Endometrium (tissue), 2 donors: ENCODE results near the gene PCDHGA12.

Source experiments
- FAIRE-seq: peaks from 2 replicates; lab custom pipeline; 2012; peaks lifted over from hg19 to GRCh38; lab: Jason Lieb, UNC
- donor health status: control.
- donor health status: control.

The PCDHGA12 gene

DNA sequence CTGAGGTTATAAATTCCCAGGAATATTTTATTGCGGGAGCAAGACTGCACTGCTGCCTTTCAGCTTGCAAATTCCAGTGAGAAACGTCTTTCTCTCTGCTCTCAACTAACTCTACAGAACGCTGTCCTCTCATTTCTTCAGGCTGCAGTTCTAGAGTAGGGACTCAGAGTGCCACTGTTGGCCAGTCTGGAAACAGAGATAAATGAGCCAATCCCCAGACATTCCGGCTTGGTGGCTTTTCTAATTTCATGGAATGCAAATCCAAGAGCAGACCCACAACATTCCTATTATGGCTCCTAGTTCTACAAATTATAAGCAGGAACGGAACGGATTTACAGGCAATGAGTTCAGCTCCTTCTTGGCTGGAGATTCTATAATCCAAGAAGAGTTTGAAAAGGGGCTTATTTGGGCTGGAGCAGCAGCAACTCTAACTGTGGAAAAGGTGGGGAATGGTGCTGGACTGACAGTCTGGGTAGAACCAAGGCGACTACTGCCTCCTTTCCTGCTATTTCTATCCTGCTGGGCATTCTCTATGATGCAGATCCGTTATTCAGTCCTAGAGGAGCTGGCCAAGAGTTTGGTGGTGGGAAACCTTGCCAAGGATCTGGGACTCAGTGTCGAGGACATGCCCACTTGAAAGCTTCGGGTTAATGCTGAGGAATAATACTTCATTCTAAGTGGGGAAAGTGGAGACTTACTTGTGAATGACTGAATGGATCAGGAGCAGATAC is 9.3 kb downstream of the PCDHGA12 start:
- no peak for FAIRE-seq

DNA sequence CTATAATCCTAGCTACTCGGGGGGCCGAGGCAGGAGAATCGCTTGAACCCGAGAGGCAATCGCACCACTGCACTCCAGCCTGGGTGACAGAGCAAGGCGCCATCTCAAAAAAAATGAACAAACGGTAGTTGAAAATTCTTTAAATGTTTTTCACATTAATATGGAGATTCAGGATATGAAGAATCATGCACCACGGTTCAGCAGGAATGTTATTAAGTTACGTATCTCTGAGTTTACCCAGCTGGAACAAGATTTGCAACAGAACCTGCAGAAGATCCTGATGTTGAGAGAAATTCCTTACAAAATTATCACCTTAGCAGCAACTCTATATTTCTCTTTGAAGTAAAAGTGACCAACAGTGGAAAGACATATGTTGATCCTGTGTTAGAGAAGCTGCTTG is 10.0 kb downstream of the PCDHGA12 start:
- FAIRE-seq: no peak

DNA sequence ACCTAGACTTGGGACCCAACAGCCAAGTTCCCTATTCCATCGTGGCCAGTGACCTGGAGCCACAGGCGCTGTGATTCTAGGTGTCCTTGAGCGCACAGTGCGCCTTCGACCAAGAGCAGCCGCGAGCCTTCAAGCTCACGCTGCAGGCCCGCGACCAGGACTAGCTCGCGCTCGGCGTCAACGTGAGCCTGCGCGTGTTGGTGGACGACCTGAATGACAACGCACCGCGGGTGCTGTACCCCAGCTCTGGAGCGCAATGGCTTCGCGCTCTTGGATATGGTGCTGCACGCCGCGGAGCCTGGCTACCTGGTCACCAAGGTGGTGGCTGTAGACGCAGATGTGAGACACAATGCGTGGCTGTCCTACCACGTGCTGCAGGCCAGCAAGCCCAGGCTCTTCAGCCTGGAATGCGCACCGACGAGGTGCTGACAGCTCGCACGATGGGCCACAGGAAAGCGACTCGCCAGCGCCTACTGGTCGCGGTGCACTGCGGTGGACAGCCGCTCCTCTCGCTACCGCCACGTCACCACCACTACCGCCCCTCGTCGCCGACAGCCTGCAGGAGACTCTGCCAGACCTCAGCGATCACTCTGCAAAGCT is 11.4 kb downstream of the PCDHGA12 start:
- no peak for FAIRE-seq

DNA sequence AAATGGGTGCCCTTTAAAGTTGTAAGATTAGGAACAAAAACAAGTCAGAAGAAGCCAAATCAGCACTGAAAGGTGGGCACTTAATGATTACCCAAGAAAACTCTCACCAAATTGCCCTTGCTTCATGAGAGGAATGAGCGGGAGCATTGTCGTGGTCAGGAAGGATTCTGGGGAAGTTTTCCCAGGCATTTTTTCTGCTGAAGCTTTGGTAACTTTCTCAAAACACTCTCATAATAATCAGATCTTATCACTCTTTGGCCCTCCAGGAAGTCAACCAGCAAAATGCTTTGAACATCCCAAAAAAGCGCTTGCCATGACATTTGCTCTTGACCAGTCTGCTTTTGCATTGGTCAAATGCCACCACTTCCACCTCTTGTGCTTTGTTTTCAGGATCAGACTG is 35.0 kb downstream of the PCDHGA12 start:
- FAIRE-seq: no peak

DNA sequence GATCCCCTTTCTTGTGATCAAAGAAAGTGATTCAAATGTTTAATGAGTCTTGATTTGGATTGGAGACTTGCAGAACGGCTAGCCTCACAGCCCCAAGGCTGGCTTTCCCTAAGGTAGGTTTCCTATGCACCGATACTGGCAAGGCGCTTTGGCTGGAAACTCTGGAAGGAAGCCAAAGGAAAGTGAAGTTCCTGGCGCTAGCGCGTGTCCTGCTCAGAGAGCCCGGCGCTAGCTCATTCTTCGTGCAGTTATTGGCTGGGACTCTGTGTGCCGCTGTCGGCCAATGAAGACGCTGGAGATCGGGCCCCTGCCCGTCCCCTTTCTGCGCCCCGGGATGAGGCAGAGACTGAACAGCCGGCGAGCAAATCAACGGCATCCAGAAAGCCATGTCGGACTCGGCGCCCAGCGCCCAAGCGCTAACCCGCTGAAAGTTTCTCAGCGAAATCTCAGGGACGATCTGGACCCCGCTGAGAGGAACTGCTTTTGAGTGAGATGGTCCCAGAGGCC is 45.4 kb downstream of the PCDHGA12 start, which contains the start of gene PCDHGC3:
Gene PCDHGC3, plus strand, starts transcription at position 342 of the 507 bp plus-strand sequence. Its CDS starts 151 bp downstream, at position 493.
- FAIRE-seq: peak; percentile 90

DNA sequence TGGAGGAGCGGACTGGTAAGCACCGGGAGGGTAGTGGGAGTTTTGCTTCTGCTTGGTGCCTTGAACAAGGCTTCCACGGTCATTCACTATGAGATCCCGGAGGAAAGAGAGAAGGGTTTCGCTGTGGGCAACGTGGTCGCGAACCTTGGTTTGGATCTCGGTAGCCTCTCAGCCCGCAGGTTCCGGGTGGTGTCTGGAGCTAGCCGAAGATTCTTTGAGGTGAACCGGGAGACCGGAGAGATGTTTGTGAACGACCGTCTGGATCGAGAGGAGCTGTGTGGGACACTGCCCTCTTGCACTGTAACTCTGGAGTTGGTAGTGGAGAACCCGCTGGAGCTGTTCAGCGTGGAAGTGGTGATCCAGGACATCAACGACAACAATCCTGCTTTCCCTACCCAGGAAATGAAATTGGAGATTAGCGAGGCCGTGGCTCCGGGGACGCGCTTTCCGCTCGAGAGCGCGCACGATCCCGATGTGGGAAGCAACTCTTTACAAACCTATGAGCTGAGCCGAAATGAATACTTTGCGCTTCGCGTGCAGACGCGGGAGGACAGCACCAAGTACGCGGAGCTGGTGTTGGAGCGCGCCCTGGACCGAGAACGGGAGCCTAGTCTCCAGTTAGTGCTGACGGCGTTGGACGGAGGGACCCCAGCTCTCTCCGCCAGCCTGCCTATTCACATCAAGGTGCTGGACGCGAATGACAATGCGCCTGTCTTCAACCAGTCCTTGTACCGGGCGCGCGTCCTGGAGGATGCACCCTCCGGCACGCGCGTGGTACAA is 46.0 kb downstream of the PCDHGA12 start:
- FAIRE-seq: no peak

DNA sequence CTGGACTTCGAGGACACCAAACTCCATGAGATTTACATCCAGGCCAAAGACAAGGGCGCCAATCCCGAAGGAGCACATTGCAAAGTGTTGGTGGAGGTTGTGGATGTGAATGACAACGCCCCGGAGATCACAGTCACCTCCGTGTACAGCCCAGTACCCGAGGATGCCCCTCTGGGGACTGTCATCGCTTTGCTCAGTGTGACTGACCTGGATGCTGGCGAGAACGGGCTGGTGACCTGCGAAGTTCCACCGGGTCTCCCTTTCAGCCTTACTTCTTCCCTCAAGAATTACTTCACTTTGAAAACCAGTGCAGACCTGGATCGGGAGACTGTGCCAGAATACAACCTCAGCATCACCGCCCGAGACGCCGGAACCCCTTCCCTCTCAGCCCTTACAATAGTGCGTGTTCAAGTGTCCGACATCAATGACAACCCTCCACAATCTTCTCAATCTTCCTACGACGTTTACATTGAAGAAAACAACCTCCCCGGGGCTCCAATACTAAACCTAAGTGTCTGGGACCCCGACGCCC is 46.8 kb downstream of the PCDHGA12 start:
- FAIRE-seq: no peak

DNA sequence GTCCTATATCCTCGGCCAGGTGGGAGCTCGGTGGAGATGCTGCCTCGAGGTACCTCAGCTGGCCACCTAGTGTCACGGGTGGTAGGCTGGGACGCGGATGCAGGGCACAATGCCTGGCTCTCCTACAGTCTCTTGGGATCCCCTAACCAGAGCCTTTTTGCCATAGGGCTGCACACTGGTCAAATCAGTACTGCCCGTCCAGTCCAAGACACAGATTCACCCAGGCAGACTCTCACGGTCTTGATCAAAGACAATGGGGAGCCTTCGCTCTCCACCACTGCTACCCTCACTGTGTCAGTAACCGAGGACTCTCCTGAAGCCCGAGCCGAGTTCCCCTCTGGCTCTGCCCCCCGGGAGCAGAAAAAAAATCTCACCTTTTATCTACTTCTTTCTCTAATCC is 47.5 kb downstream of the PCDHGA12 start:
- FAIRE-seq: no peak

DNA sequence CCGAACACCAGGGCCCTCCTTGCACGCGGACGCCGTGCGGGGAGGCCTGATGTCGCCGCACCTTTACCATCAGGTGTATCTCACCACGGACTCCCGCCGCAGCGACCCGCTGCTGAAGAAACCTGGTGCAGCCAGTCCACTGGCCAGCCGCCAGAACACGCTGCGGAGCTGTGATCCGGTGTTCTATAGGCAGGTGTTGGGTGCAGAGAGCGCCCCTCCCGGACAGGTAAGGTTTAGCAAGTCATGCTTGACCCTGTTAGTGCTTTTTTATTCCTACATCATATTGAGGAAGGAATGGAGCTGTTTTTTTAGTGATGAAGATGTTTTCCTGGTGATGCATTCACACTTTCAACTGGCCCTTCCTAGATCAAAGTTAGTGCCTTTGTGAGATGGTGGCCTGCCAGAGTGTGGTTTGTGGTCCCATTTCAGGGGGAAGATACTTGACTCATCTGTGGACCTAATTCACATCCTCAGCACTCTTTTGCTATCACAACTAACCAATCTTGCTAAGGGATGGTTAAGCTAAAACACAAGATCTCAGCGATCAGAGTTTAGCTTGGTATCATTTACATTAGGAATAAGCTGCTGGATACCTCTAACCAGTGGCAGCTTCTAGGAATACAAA is 48.1 kb downstream of the PCDHGA12 start:
- no peak for FAIRE-seq

DNA sequence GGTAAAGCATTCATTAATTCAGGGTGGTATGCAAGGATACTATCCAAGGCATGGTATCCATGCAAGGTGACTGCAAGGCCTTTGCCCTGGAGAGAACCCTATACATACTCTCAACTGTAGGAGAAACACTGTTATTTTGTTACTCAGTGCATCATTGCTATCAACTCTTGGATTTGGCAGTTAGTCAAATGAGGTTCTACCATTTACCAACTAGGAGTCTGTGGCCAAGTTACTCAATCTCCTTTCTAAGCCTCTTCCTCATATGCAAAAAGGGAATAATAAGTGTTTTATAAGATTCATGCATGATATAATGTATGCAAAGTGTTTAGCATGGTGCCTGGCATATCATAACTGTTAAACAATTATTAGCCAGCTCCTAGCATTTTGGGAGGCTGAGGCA is 49.5 kb downstream of the PCDHGA12 start:
- no peak for FAIRE-seq
